HCT116 (cell line): Measurements from ENCODE around the gene HABP2.

Source experiments
- CTCF ChIP-seq, 3 experiments: fragments of 200-600 bp in 1 of 3; sonication (generic) in 1 of 3; IDR thresholded peaks in 2 of 3; conservative IDR thresholded peaks in 1 of 3; 2 replicates each; pipeline ENCODE4 v1.5.1; 2012 to 2017; ENCODE audit warnings: low read depth in 2 of 3, low read length in 2 of 3, antibody characterized with exemption in 1 of 3, borderline replicate concordance in 1 of 3, control low read depth in 1 of 3, mild to moderate bottlenecking in 1 of 3, mixed read lengths in 1 of 3, mixed run types in 1 of 3, moderate library complexity in 1 of 3; ENCODE audit not compliant: insufficient read depth in 1 of 3
- EGR1 ChIP-seq: IDR thresholded peaks from 2 replicates; pipeline ENCODE4 v1.6.1; 2012; ENCODE audit warnings: low read depth
- EZH2 ChIP-seq: fragments of 200-600 bp; sonication (generic); IDR thresholded peaks from 2 replicates; pipeline ENCODE4 v1.6.1; 2017; ENCODE audit warnings: antibody characterized with exemption, mixed run types
- EZH2phosphoT487 ChIP-seq: fragments of 200-600 bp; IDR thresholded peaks from 2 replicates; pipeline ENCODE4 v1.6.1; 2018; ENCODE audit warnings: antibody characterized with exemption, borderline replicate concordance
- JUND ChIP-seq: IDR thresholded peaks from 2 replicates; pipeline ENCODE4 v1.6.1; 2012
- POLR2A ChIP-seq: IDR thresholded peaks from 2 replicates; pipeline ENCODE4 v1.7.0; 2011; ENCODE audit warnings: borderline replicate concordance; ENCODE audit not compliant: insufficient read depth, insufficient read length; ENCODE audit errors: extremely low read depth
- POLR2AphosphoS5 ChIP-seq: IDR thresholded peaks from 2 replicates; pipeline ENCODE4 v1.6.1; 2011; ENCODE audit warnings: mild to moderate bottlenecking, low read depth, low read length, moderate library complexity
- RAD21 ChIP-seq: IDR thresholded peaks from 2 replicates; pipeline ENCODE4 v1.6.1; 2012; ENCODE audit warnings: low read depth, mild to moderate bottlenecking
- REST ChIP-seq: IDR thresholded peaks from 2 replicates; pipeline ENCODE4 v1.6.1; 2012; ENCODE audit warnings: low read depth
- SIN3A ChIP-seq: IDR thresholded peaks from 2 replicates; pipeline ENCODE4 v1.6.1; 2012; ENCODE audit warnings: low read depth
- SP1 ChIP-seq: IDR thresholded peaks from 2 replicates; pipeline ENCODE4 v1.6.1; 2012; ENCODE audit warnings: low read depth
- YY1 ChIP-seq: IDR thresholded peaks from 2 replicates; pipeline ENCODE4 v1.6.1; 2011; ENCODE audit warnings: low read length, low read depth, moderate library complexity, mild to moderate bottlenecking; ENCODE audit not compliant: insufficient replicate concordance; ENCODE audit errors: extremely low read depth
- ZFX ChIP-seq: fragments of 450-650 bp; IDR thresholded peaks from 2 replicates; pipeline ENCODE4 v1.6.1; 2017

GRCh38 chr10:113578773-113579172 is 25.9 kb downstream of the HABP2 start:
- TF ChIP-seq JUND (no peak), ZFX (no peak), POLR2AphosphoS5 (no peak), SP1 (no peak), CTCF (IDR thresholded peaks at IDR 0.05 in 2 of 3, conservative IDR thresholded peaks at IDR 0.05 in 1 of 3; ENCODE audit: borderline replicate concordance in 1 of 3, insufficient read depth in 1 of 3, low read depth in 2 of 3, low read length in 2 of 3) (no peak), REST (no peak), SIN3A (no peak), RAD21 (no peak), POLR2A (no peak), YY1 (no peak), EGR1 (no peak), EZH2 (no peak), EZH2phosphoT487 (no peak)
